ENCODE measurements around the gene C5orf58.

The C5orf58 gene

DNA sequence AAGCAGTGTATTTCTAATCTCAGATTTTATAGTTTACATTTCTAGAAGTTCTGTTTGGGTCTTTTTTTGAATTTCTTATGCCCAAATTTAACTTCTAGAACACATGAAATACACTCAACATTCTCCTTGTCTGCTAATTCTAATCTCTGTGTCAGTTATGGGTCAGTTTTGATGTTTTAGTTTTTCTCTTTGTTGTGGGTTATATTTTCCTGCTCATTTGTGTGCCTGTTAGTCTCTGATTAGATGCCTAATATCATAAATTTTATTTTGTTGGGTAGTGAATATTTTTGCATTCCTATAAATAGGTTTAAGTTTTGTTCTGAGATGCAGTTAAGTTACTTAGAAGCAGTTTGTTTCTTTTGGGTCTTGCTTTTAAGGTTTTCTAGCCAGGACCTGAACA, 52.4 kb downstream of the C5orf58 start:
- no peak for DNase-seq

DNA sequence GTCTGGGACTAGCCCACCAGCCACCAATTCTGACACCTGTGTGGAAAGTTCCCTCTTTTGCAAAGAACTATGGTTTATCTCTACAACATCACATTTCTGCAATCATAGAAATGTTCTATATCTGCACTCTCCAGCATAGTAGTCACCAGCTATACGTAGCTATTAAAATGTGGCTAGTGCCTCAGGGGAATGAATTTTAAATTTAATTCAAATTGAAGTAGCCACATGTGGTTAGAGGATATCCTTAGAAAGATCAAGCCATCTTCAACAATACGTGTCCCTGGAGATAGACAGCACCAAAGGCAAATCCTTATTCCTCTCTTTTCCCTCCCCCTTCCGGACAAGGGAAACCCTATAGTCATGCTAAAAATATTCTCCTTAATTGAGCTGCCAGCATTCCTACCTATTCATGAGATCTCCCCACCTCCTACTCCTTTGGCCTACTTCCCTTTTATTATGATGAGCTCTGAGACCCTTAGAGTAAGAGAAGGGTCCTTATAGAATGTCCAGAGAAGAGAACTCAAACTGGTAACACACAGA, 53.7 kb downstream of the C5orf58 start:
- DNase-seq, result no peak

DNA sequence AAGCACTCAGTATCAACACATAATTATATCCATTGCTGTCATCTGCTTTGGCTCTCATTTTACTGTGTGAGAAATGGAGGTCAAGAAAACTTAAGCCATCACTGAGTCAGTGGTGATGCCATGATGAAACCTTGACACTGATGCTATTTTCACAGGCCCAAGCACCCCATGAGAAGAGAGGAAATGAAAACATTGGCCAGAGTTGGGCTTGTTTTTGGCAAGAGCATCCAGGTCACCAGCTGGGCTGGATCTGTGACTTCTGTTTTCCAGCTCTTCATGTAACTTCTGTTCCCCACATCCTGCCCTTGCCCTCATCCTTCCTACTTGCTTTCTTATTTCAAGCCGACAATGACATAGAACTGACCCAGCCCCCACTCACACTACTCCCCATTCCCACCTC, 54.7 kb downstream of the C5orf58 start:
- DNase-seq, result no peak

DNA sequence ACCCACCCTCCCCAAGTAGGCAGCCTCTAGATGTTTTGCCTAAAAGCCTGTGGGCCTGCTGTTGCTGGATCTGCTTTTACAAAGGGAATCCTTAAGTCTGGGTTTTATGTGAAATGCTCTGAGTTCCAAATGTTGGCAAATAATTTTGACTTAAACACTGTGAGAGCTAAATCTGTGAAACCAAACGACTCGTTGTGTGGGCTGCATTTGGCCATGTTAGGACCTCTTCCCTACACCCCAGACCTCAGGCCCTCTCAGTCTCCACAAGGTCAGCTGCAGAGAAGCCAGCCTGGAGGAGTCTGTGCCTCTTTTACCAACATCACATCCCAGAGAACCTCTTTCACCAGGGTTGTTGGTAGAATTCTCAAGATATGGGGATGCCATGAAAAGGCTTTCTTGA, 55.4 kb downstream of the C5orf58 start:
- DNase-seq, result no peak

DNA sequence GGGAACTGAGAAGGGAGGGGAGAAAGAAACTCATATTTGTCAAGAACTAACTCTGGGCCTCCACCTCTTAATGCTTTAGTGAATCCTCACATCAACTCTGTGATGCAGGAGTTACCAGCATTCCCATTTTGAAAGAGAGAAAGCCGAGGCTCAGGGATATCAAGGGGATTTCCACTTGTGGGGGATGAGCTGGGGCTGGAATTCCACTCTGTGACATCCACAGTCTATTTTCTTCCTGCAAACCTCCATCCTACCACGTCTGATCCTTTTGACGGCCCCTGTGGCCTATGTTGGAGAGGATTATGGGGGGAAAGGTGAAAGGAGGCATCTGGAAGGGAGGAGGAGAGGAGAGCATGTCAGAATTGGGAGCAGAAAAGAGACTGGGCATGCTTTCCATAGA, 55.8 kb downstream of the C5orf58 start:
- DNase-seq, result no peak

DNA sequence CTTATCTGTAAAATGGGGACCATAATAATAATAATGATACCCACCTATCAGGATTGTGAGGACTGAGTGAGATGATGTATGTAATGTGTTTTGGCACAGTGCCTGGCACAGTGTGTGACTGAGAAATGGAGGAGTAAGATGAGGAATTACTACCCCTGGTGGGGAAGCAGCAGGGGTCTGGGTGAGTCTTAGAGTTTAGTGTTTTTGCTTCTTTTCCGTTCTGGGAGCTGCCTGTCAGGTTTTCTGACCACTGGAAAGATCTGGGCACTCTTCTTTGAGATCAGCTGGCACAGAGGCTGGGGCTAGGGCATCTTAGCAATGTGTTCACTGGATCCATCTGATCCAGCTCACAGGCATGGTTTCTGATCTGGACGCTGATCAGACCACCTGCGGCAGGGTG, 56.3 kb downstream of the C5orf58 start:
- no peak for DNase-seq

DNA sequence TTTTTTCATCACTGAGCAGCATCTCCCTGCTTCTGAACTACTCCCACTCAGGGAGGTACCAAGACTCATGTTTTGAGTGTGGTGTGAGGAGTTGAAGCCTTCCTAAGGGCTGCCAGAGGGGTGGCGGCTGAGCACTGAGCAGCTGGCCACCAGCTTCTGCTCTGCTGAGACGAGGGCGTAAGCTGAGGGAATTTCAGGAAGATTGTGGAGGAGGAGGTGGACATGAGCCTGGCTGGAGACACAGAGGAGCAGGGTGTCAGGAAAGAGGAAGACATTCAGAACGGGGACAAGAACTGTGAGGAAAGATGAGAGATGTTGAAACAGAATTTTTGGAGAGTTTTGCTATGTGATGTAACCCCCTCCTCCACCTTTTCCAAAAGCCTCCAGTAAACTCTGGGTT, 57.0 kb downstream of the C5orf58 start:
- no peak for DNase-seq

DNA sequence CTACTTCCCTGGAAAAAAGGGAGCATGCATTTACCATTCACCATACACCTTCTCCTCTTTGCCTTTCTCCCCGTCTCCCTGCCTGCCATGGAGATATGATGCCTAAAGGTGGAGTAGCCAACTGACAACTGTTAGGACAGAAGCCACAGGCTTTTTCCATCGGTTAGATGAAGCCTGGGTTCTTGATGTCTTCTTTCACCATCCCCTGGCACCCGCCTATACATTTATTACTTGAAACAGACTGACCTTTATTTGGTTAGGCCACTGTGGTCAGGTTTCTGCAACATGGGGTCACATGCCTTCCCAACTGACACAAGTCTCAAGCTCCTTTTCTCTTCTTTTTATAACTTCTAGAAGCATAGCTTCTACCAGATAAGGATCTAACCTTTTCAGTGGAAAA, 57.7 kb downstream of the C5orf58 start:
- DNase-seq, result no peak

DNA sequence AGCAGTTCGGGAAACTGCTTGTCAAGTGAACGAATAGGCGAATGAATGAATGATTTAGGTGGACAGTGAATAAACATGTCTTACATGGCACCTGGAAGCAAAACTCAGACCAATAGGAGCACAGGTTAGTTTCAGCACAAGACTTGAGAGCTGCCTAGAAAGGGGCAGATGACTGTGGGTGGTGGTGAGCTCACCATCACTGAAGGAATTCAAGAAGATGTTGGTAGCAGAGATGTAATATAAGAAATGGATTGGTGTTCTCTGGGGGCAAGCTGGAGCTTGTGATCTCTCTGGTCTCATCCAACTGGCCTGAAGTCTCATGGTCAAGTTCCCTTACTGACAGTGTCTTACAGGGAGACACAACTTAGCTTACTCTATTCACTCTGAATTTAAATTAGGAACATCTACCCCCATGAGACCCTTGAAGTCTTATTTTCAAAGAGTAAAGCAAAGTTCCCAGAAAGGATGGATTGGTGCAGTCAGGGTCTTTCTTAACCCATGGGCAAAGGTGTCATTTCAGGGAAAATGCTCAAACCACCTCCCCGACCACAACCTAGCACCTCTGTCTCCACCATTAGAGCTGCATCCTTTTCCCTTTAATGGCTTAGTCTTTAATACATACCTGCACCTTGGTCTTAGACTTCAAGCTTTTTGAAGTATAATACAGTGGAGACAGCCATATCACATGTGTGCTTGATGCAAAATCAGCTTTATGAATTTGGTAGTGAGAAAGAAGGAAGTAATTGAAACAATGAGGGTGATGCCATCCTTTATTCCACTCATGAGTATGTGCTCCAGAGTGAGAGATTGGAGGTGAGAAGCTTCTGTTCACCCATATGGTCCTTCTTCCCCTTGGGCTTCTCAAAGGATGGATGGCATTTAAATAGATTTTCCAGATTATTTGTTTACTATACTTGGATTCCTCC, 59.7 kb downstream of the C5orf58 start:
- DNase-seq, result no peak

DNA sequence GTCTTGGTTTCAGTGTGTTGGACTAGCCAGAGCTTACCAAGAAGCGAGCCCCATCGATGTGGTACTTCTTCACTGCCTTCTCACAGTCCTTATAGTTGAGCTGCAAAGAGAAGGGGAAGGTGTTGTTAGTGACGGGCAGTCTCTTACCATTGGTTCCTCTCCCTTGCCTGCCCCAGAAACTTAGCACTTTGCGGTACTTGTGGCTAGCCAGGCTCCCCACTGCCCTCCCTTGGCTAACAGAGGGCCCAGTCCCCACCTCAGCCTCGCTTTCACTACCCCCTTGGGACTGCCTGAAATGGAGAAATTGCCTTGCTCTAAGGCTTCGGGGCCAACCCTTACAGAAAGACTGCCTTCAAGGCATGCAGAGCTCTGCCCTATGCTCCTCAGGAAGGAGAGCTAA, 60.5 kb downstream of the C5orf58 start:
- no peak for DNase-seq

DNA sequence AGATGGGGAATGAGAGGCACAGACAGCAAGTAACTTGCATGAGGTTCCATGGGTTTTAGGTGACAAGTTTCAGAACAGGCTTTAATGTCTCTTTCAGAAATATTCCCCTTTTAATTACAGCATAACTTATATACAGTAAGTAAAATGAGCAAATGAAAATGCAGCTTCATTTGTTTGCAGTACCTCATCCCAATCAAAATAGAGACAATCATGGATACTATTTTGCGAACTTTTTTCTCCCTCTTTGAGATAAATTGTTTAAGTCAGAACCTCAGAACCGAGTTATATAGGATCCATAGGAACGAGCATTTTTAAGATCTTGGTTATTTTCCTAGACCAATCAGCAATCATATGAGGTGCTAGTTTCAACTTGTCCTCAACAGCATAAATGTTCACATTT, 61.3 kb downstream of the C5orf58 start:
- DNase-seq, result no peak

DNA sequence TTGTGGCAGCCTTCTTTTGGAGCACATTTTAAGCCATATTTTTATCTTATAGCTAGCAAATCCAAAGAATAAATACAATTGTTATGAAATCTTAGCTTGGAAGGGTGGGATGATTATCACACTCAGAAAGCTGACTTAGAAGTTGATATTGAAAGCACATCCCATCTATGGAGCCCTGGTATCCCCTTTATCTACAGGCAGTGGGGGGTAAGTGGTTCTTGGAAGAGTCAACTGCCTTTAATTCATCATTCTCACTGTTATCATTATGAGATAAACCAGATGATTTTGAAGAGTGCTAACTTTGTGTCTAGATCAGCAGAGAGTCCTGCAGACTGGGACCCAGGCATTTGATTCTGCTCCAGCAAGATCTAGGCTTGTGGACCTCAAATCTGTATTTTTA, 61.8 kb downstream of the C5orf58 start:
- DNase-seq, result no peak
